Measurements from ENCODE around the gene C2CD4D.
A peak's percentile ranks its signal among the peaks of the same experiment; 100 is the strongest.
"Not testable (repeated sequence)": the region's sequence is repeated elsewhere in the genome, so short reads cannot be mapped to it uniquely, and the experiment has no call there.

C2CD4D gene

GRCh38 chr1:151882466-151882865 lies 42.8 kb upstream of the C2CD4D start:
- no peak overlapping the region for H2AFZ ChIP-seq (ENCODE audit: low read length)
- H3F3A ChIP-seq (ENCODE audit: insufficient read depth, low read length) = no peaks in the 10 kb centered on the region
- no peak overlapping the region for H3K9ac ChIP-seq (ENCODE audit: low read length)
- no peak overlapping the region for H3K4me2 ChIP-seq (ENCODE audit: low read depth, low read length)
- no peaks in the 10 kb centered on the region for H3K9me3 ChIP-seq (replicated peaks; ENCODE audit: insufficient read depth, low read length)
- no peaks in the 10 kb centered on the region for H3K27me3 ChIP-seq (replicated peaks; ENCODE audit: insufficient read depth, low read length)
- no peaks in the 10 kb centered on the region for H4K20me1 ChIP-seq (ENCODE audit: insufficient read depth, low read length)
- H3K4me1 ChIP-seq (ENCODE audit: low read length) = no peaks in the 10 kb centered on the region
- H3K36me3 ChIP-seq (replicated peaks; ENCODE audit: insufficient read depth, low read length) = no peaks in the 10 kb centered on the region
- H3K9me2 ChIP-seq (replicated peaks; ENCODE audit: insufficient read depth, low read length) = no peaks in the 10 kb centered on the region
- TF ChIP-seq EZH2 (optimal IDR thresholded peaks at IDR 0.05; ENCODE audit: low read depth, low read length) = no peak
- TF ChIP-seq CTCF (IDR thresholded peaks at IDR 0.05; ENCODE audit: low read length) = no peak
- TF ChIP-seq EZH2phosphoT487 (IDR thresholded peaks at IDR 0.05; ENCODE audit: low read length) = no peak
- no peak overlapping the region for H3K27ac ChIP-seq (ENCODE audit: low read length)
- H3K4me3 ChIP-seq (ENCODE audit: low read length) = no peak overlapping the region
- H3K79me2 ChIP-seq (ENCODE audit: low read length) = no peaks in the 10 kb centered on the region
- no peak for DNase-seq

- Histone ChIP-seq H3K36me3 (replicated peaks; ENCODE audit: insufficient read depth, low read length) (no peaks in the 10 kb centered on the region), H3F3A (ENCODE audit: insufficient read depth, low read length) (no peaks in the 10 kb centered on the region), H3K27me3 (replicated peaks; ENCODE audit: insufficient read depth, low read length) (no peaks in the 10 kb centered on the region), H3K4me2 (ENCODE audit: low read depth, low read length) (no peak overlapping the region), H3K9me2 (replicated peaks; ENCODE audit: insufficient read depth, low read length) (no peaks in the 10 kb centered on the region), H3K79me2 (ENCODE audit: low read length) (no peaks in the 10 kb centered on the region), H3K4me3 (ENCODE audit: low read length) (no peak overlapping the region), H3K4me1 (ENCODE audit: low read length) (no peaks in the 10 kb centered on the region), H4K20me1 (ENCODE audit: insufficient read depth, low read length) (no peaks in the 10 kb centered on the region), H3K9ac (ENCODE audit: low read length) (no peak overlapping the region), H3K9me3 (replicated peaks; ENCODE audit: insufficient read depth, low read length) (no peaks in the 10 kb centered on the region), H3K27ac (ENCODE audit: low read length) (no peak overlapping the region), H2AFZ (ENCODE audit: low read length) (no peak overlapping the region)
- DNase-seq = peak; percentile 26
- TF ChIP-seq CTCF (IDR thresholded peaks at IDR 0.05; ENCODE audit: low read length) (peak; percentile 17; the same call in 1 of the 2 replicates), EZH2phosphoT487 (IDR thresholded peaks at IDR 0.05; ENCODE audit: low read length) (no peak)
These were observed 41.9 kb upstream of the C2CD4D start for GRCh38 chr1:151881479-151881878.

- Histone ChIP-seq H3K27ac (ENCODE audit: low read length) (no peak overlapping the region), H3K36me3 (replicated peaks; ENCODE audit: insufficient read depth, low read length) (no peaks in the 10 kb centered on the region), H3K4me2 (ENCODE audit: low read depth, low read length) (no peak overlapping the region), H3F3A (ENCODE audit: insufficient read depth, low read length) (no peaks in the 10 kb centered on the region), H3K27me3 (replicated peaks; ENCODE audit: insufficient read depth, low read length) (no peaks in the 10 kb centered on the region), H3K9me2 (replicated peaks; ENCODE audit: insufficient read depth, low read length) (no peaks in the 10 kb centered on the region), H3K9me3 (replicated peaks; ENCODE audit: insufficient read depth, low read length) (no peaks in the 10 kb centered on the region), H3K4me1 (ENCODE audit: low read length) (peaks cover 8% of the 10 kb centered on the region), H3K4me3 (ENCODE audit: low read length) (no peak overlapping the region), H2AFZ (ENCODE audit: low read length) (no peak overlapping the region), H4K20me1 (ENCODE audit: insufficient read depth, low read length) (no peaks in the 10 kb centered on the region), H3K9ac (ENCODE audit: low read length) (no peak overlapping the region), H3K79me2 (ENCODE audit: low read length) (no peaks in the 10 kb centered on the region)
- TF ChIP-seq CTCF (IDR thresholded peaks at IDR 0.05; ENCODE audit: low read length) (no peak), EZH2 (optimal IDR thresholded peaks at IDR 0.05; ENCODE audit: low read depth, low read length) (no peak), EZH2phosphoT487 (IDR thresholded peaks at IDR 0.05; ENCODE audit: low read length) (no peak)
- DNase-seq = no peak
These were observed 35.9 kb upstream of the C2CD4D start for GRCh38 chr1:151875419-151876097.

- not testable (repeated sequence) for H3K27me3 ChIP-seq (replicated peaks; ENCODE audit: insufficient read depth, low read length); DNase-seq; H3K9me3 ChIP-seq (replicated peaks; ENCODE audit: insufficient read depth, low read length); H4K20me1 ChIP-seq (ENCODE audit: insufficient read depth, low read length); H3K9me2 ChIP-seq (replicated peaks; ENCODE audit: insufficient read depth, low read length); H3K27ac ChIP-seq (ENCODE audit: low read length); H3K4me1 ChIP-seq (ENCODE audit: low read length); H3K4me2 ChIP-seq (ENCODE audit: low read depth, low read length); H3F3A ChIP-seq (ENCODE audit: insufficient read depth, low read length); H3K9ac ChIP-seq (ENCODE audit: low read length); H3K36me3 ChIP-seq (replicated peaks; ENCODE audit: insufficient read depth, low read length); H3K4me3 ChIP-seq (ENCODE audit: low read length); H3K79me2 ChIP-seq (ENCODE audit: low read length); H2AFZ ChIP-seq (ENCODE audit: low read length)
These were observed 33.2 kb upstream of the C2CD4D start for GRCh38 chr1:151872776-151873175.

All from MM.1S (cell line).